Activated effector memory CD4-positive, alpha-beta T cell treated with Interleukin-2 at 50 U/mL for 16 hours (primary cell): ENCODE measurements around the gene DENND1A.
"Not testable (repeated sequence)": the region's sequence is repeated elsewhere in the genome, so short reads cannot be mapped to it uniquely, and the experiment has no call there.

Experiments used
- DNase-seq: peaks from one replicate; pipeline ENCODE4 v3.0.0-alpha.2; 2020

DENND1A gene

DNA sequence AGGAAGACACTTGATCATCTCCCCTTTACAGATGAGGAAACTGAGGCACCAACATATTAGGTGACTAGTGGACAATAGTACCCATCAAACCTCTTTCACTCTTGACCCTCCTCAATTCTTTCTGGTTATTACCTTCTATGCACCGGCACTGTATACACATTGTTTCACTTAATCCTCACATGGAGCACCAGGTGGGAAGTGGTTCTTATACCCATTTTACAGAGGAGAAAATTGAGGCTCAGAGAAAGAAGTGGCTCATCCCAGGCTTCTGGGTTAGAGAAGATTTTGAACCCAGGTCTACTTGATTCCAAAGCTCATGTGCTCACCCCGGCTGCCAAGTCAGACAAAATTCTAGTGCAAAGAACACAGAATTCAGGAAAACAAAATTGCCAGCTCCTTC, 17.4 kb upstream of the DENND1A start:
- no peak for DNase-seq

DNA sequence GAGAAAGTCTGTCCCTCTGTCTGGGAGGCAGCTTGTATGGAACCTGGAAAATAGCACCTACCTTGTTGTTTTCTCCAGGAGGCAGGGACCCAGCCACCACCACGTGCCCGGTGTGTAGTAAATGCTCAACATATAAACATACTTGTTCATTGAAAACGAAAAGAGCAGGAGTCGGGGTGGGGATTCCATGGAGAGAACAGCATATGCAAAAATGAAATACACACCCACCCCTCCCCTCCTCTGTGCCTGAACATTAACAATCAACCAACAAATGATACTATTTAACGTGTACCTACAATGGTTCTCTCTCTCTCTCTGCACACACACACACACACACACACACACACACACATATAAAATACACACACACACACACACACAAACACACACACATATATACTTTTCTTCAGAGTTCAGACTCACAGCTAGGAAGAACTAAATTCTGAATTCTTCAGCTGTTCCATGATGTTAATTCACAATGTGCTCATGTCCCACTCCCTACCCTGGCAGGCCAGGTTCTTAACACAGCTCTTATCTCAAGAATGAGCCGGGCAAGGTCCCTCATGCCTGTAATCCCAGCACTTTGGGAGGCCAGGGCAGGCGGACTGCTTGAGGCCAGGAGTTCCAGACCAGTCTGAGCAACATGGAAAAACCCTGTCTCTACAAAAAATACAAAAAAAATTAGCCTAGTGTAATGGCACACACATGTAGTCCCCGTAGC, 16.3 kb upstream of the DENND1A start:
- no peak for DNase-seq

DNA sequence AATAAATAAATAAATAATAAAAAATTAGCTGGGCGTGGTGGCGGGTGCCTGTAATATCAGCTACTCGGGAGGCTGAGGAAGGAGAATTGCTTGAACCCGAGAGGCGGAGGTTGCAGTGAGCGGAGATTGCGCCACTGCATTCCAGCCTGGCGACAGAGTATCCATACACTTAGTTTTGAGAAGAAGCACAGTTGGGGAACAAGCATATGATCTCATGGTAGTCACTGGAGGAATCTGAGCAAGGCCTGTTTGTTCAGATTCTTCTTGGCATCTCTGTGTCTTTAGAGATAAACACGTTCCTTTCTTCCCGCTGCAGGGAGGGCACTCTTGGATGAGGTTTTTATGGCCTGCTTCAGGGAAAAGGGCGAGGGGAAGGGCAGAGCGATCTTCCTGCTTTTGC, 15.6 kb upstream of the DENND1A start:
- DNase-seq: no peak

DNA sequence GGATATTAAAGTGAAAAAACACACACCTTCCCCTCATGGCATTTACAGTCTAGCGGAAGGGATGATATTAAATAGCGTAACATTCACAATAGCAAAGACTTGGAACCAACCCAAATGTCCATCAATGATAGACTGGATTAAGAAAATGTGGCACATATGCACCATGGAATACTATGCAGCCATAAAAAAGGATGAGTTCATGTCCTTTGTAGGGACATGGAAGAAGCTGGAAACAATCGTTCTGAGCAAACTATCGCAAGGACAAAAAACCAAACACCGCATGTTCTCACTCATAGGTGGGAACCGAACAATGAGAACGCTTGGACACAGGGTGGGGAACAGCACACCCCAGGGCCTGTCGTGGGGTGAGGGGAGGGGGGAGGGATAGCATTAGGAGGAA, 14.5 kb upstream of the DENND1A start:
- not testable (repeated sequence) for DNase-seq

DNA sequence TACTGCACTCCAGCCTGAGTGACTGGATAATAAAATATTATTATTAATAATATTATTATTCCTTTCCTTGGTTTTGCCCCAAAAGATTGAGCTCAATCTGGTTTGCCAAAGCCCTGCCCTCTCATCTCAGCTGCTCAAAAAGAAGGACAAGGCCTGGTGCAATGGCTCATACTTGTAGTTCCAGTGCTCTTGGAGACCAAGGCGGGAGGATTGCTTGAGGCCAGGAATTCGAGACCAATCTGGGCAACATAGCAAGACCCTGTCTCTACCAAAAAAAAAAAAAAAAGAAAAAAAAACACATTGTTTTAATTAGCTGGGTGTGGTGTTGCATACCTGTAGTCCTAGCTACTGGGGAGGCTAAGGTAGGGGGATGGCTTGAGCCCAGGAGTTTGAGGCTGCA, 13.7 kb upstream of the DENND1A start:
- no peak for DNase-seq

DNA sequence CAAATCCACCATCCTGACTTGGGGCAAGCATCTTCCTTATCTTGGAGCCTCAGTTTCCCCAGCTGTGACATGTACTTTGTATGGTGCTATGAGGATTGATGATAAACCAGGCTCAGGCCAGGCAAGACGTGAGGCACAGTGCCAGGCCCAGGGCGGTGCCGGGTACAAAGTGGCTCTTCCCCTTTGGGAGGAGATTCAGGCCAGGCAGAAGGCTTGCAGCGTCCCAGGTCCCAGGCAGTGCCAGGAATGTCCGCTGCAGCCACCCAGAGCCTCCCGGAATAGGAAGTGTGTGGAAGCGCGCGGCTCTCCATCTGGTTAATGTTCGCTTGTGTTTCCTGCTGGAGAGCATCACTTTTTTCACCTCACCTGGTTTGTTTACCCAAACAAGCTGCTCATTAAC, 12.6 kb upstream of the DENND1A start:
- no peak for DNase-seq

DNA sequence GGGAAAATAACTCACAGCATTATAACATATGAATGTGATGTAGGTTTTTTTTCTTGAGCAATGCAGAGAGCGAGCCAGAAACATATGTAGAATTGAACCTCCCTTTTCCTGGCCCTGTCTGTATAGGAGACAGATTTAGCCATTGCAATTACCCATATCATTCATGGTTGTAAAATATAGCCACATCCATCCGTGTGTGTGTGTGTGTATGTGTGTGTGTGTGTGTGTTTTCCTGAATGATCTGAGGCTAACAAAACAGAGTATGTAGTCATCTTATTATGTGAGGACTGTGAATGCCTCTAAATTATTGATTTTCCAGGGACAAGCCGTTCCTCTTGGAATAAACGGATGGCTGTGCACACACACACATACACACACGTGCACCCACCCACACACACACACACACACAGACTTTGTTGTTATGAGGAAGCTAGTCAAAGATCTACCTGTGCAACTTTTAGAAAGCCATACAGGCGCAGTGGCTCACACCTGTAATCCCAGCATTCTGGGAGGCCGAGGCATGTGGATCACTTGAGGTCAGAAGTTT, 11.7 kb upstream of the DENND1A start:
- no peak for DNase-seq

DNA sequence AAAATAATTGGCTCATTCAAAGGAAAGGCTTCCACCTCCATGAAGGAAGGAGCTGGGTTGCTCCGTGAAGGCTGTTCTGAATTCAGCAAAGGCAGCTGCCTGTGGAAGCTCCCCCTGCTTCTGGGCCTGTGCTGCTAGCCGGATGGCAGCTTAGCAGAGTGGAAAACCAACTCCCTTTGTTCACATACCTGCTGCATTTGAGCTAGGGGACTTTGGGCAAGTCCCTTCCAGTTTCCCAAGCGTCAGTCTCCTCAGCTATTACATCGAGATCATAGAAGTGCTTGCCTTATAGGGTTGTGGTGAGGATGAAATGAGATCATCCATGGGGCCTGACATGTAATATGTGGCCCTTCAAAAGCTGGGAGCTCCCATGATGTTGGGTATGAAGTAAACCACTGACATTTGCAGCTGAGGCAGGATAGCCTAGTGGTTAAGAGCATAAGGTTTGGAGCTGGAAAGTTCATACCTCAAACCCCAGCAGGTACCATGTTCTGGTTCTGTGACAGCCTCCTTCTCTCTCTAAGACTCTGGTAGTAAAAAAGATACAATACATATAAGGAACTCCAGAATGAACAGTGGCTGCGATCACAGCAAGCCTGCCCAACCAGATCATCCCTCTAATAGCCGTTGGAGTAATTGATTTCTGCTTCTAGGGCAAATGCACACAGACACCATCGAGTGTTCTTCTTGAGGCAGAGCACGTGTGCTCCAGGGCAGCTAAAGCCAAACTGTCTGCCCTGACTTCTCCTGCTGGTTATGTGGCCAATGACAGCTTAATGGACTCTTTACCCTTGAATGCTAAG, 11.0 kb upstream of the DENND1A start:
- DNase-seq: no peak

DNA sequence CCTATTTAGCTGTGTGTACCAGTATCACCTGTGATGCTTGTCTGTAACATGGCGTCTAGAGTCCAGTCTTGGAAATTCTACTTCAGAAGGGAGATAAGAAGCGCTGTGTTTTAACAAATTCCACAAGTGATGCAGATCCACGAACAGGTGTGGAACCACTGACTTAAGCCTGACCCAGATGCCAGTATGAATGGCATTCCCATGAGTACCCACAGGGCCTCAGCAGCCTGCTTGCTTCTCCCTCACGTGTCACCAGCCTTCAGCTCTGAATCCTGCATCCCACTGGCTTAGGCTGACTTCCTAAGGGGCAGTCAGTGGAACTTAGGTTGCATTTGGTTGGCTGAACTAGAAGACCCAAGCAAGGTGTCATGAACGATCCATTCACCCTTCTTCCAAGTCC, 8.5 kb upstream of the DENND1A start:
- DNase-seq: no peak

DNA sequence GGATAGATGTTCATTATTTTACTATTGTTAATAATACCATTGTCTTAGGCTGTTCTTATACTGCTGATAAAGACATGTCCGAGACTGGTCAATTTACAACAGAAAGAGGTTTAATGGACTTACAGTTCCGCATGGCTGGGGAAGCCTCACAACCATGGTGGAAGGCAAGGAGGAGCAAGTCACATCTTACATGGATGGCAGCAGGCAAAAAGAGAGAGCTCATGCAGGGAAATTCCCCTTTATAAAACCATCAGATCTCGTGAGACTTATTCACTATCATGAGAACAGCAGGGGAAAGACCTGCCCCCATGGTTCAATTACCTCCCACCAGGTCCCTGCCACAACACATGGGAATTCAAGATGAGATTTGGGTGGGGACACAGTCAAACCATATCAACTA, 6.6 kb upstream of the DENND1A start:
- DNase-seq: not testable (repeated sequence)

DNA sequence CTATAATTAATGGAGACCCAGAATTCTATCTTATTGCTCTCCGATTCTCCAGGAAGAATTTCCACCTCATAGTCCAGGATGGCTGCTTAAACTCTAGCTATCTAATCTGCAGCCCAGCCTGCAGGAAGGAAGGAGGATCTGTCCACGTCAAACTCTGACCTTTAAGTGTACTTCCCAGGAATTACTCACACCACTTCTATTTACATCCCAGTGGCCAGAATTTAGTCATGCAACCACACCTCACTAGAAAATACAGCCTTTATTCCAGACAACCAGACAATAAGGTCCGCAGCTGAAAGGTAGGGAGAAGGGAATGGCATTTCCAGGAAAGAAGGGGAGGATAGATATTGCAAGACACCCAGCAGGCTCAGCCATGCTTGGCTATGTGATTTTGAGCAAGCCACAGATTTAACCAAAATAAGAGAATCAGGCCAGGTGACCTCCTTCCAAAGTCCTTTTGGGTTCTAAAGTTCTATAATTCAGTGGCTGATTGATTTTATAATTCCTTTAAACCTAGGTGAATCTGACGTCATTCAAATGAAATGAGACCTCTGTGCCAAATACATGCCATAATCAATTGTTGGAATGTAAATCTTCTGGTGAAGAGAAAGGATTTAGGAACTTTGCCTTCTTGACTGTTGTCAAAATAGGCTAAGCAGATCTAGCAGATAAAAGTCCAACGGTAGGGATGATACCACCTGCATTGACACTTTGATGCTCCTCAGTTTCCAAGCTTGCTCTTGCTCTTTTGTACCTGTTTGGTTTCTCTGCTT, 3.7 kb upstream of the DENND1A start:
- no peak for DNase-seq

DNA sequence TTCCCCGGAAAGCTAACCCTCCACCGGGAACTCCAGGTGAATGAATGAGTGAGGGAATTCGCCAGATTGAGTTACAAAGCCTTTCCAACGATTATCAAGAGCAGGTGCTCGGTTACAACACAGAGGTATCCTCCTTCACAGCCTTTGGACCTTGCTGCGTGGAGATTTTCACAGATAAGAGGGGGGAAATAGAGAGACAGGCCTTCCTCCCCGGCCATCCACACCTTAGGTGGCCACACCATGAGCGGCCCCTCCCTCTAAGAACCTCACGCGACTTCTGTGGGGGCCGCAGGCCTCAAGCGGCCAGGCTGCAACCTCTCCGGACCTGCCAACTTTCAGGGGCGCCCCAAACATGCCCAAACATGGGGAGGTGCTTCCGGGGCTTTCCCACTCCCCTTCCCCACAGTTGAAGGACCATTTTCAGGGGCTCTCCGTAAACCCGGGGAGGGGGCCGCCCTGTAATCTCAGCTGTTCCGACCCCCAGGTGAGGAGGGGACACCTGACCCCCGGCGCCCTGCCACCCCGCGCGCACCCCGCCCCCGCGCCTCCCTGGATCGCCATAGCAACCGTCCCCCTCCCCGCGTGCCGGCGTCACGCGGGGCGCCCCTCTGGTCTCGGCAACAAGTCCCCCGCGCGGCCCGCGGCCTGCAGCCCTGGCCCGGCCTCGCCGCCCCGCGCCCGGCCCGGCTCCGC, 603 bp downstream of the DENND1A start:
- peak; percentile 5 for DNase-seq

DNA sequence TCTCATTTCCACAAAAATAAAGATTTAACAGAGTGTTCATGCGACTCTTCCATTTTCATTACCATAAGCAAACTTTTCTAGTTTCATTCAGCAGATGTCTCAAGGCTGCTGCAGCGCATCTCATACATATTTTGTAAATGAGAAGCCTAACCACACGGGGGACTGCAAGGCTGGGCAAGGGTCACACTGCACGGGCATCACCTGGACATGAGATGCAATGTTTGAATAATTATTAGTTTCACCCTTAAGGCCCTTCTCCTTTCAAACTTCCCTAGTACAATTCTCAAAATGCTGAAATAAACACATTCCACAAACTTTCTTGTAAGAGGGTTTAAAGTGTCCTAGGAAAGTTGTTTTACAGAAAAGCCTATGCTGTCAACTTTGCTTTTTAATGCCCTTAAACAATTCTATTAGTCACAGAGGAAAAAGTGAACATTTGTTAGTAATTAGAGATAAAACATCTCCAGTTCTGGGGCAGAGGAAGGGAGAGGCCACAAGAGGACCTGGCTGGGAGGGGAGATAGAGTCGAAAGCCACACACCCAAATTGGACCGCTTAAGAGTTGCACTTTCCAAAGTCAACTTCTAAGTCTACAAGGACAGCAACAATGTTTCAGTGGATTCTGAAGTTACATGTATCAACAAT, 1.3 kb downstream of the DENND1A start:
- no peak for DNase-seq

DNA sequence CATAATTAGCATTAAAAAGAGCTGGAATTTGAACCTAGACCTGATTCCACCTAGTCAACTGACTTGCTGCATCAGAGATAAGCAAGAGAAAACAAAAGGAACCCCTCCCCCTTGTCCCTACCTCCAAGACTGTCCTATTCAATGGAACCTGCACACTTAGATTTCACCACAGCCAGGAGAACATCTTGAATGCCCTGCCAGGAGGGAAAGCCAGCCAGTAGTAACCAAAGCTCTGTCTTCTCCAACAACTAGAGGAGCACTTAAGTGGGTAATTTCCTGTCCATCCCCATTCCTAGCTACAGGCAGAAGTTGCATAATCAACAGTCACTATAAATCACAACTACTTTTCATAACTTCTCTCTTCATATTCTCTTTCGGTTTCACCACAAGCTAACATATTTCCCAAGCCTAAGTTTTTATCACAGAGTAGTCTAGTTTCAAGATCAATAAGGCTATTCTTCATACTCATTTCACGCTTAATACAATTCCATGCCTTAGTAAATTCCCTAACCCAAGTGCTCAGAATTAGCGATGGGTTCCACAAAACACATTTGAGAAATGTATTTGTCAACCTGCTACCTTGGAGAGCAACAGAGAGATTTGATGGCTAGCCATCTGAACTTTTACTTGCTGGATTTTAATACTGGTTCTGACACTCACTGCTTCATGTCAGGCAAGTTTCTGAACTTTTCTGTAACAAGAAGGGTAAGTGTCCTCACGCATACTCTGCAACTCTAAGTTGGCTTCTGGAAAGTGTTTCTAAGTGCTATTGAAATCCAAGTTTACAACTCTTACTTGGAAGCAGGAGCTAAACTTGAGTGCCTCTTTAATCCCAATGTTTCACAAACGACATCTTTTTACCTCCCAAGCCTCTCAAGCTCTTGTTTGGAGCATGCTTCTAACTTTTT, 2.0 kb downstream of the DENND1A start:
- DNase-seq: no peak

DNA sequence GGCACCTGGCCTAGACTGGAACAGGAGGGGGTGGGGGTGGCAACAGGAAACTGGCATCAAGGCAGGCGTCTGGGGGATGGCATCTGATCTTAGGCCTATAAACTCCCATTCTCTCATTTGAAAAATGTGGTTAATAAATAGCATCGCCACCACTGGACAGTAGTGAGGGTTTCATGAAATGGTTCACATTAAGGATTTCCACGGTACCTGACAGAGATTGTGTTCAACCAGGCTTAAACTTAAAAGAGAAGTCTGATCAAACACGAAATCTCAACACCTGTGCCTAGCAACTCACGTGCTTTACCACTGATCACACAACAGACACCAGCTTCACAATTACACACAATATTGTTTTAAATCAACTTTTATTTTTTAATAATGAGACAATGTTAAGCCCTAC, 3.0 kb downstream of the DENND1A start:
- DNase-seq: no peak

DNA sequence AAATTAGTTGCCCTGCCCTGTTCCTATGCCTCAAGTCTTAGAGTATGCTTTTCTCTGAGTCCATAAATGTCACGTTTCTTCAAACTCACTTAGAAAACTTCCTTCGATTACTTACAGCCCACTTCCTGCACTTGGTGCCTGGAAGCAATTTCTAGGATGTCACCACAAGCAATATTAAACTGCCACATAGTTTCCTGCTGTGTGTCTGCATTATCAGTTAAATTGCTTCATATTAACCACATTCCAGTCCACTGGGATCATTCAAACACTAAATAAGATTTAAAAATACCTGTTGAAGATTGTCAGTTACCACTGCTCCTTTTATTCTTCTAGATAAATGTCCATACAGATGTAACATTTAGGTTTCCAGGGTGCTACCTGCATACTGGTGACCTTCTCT, 4.1 kb downstream of the DENND1A start:
- no peak for DNase-seq

DNA sequence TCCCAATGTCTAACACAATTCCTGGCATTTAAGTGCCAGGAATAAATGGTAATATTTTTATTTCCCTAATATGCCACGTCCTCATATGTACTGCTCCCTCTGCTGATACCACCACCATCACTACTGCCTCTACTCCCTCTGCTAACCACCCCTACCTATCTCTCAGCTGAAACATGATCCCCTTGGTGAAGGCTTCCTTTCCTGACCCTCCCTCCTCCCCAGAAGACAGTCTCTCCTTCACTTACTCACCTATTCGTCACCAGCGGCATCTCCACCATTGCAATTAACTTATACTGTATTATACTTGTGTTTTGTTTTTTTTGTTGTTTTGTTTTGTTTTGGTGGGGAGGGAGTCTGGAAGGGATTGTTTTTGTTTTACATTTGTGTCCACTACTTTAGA, 4.8 kb downstream of the DENND1A start:
- no peak for DNase-seq

DNA sequence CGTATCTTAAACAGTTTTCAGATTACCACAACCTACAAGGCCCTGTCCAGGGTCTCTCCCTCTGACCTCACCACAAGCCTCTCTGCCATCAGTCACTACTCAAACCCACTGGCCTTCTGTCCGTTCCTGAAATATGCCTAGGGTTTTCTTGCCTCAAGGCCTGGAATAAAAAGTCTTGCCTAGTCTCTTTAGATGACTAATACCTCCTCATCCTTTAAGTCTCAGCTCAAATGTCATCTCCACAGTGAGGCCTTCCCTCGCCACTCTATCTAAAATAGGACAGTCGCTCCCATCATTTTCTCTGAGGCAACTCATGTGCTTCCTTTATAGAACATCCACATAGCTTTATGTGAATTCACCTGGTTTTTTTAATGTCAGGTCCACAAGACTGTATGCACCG, 5.2 kb downstream of the DENND1A start:
- DNase-seq: no peak

DNA sequence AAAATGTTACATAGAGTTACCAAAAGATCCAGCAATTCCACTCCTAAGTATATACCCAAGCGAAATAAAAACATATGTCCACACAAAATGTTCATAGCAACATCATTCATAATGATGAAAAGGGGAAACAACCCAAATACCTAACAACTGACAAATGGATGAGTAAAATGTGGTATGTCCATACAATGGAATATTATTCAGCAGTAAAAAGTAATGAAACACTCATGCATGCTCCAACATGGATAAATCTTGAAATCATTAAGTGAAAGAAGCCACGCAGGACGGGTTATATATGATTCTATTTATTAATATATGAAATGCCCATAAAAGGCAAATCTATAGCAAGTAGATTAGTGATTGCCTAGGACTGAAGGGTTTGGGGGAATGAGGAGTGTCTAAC, 6.0 kb downstream of the DENND1A start:
- no peak for DNase-seq

DNA sequence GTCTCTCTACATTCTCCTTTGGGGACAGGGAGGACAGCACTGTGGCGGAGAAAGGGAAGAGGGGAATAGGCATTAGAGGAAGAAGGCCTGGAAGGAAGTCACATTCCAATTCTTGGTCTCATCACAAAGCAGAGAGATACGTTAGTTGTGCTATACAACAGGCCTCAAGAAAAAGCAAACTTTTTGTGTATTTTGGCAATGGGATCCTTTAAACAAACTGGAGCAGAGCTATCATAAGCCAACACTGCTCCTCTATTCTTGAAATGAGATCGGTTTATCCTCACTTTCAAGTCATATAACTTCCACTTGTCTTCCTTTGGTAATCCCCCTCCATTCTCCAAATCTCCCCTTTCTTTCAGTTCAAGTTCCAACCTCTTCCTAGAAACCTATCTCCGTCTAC, 6.5 kb downstream of the DENND1A start:
- DNase-seq: no peak

DNA sequence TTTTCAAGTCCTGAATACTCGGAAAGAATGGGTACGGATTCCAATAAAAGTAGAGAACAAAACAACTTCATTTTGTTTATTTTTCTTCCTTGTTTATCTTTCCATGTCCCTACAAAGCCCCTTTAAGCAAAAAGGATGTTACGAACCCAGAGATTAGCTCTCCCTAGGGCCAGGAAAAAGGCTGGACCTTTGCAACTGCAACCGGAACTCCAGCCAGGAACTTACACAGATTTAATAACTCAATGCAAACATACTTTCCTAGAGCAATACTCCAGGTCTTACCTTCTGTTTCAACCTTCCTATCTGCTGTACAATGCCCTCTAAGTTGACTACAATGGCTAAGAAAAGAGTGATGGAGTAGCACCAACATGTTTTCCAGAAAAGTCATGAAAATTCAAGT, 7.0 kb downstream of the DENND1A start:
- DNase-seq: no peak
